ENCODE data around the gene THAP7. TPM values are rescaled to one million over a fixed set of nuclear protein-coding genes. Genes with fewer than 3 reads are reported as not detected.

THAP7 gene
- total and polyA plus RNA-seq, 2 of the 13 experiments (the other 11 are each of a cell fraction or from before 2014, with no cell fraction given), result 13.0 to 25.5 TPM

GRCh38 chr22:20999350-21000206, 2.3 kb downstream of the THAP7 start (continued):
- TF ChIP-seq SP2 (CRISPR knock-in tag; IDR thresholded peaks at IDR 0.05) (no peak), TFE3 (CRISPR knock-in tag; IDR thresholded peaks at IDR 0.05) (no peak), AKAP8 (CRISPR knock-in tag; IDR thresholded peaks at IDR 0.05) (peak; percentile 25; the same call in 1 of the 2 replicates), AGO2 (optimal IDR thresholded peaks at IDR 0.05; ENCODE audit: low read depth, low read length) (peak; percentile 95), RBFOX2 (IDR thresholded peaks at IDR 0.05; ENCODE audit: low read depth, low read length) (peak; percentile 76), ZSCAN21 (CRISPR knock-in tag; IDR thresholded peaks at IDR 0.05; ENCODE audit: borderline replicate concordance) (no peak), ZFP36 (IDR thresholded peaks at IDR 0.05; ENCODE audit: borderline replicate concordance, low read depth, low read length, partially characterized antibody) (no peak), HMG20B (CRISPR knock-in tag; conservative IDR thresholded peaks at IDR 0.05) (no peak), ZC3H13 (CRISPR knock-in tag; IDR thresholded peaks at IDR 0.05) (0 out of 2 replicates have a peak, but pooled peaks have one; percentile 44), MED8 (CRISPR knock-in tag; IDR thresholded peaks at IDR 0.05; ENCODE audit: insufficient replicate concordance) (no peak), YEATS4 (CRISPR knock-in tag; IDR thresholded peaks at IDR 0.05; ENCODE audit: borderline replicate concordance) (no peak), CREB1 (IDR thresholded peaks at IDR 0.05) (no peak), CREB1 (CRISPR knock-in tag; IDR thresholded peaks at IDR 0.05) (no peak), MATR3 (CRISPR knock-in tag; IDR thresholded peaks at IDR 0.05) (no peak), ZFP1 (CRISPR knock-in tag; IDR thresholded peaks at IDR 0.05) (no peak), ZNF687 (CRISPR knock-in tag; IDR thresholded peaks at IDR 0.05) (no peak; the same call in 1 of the 2 replicates)
